NOMO-1 (cell line): ENCODE data around the gene SPARCL1.
"Not testable (repeated sequence)": the region's sequence is repeated elsewhere in the genome, so short reads cannot be mapped to it uniquely, and the experiment has no call there.

Experiments used
- DNase-seq, 2 experiments: peaks; one replicate each; lab custom pipeline; 2025; ENCODE audit not compliant: unreplicated experiment in 2 of 2; lab: John Stamatoyannopoulos, UW

The SPARCL1 gene

GRCh38 chr4:87451537-87451936 lies 77.6 kb downstream of the SPARCL1 start:
- DNase-seq, result no peak

GRCh38 chr4:87446375-87446774 lies 82.8 kb downstream of the SPARCL1 start:
- not testable (repeated sequence) for DNase-seq

GRCh38 chr4:87445964-87446363 lies 83.2 kb downstream of the SPARCL1 start:
- no peak for DNase-seq

GRCh38 chr4:87444741-87445140 lies 84.4 kb downstream of the SPARCL1 start:
- DNase-seq, result no peak

GRCh38 chr4:87442889-87443288 lies 86.3 kb downstream of the SPARCL1 start:
- DNase-seq, result no peak

GRCh38 chr4:87433342-87433741 lies 95.8 kb downstream of the SPARCL1 start:
- DNase-seq, result no peak

GRCh38 chr4:87430038-87430437 lies 99.1 kb downstream of the SPARCL1 start:
- no peak for DNase-seq

GRCh38 chr4:87428979-87429378 lies 100.2 kb downstream of the SPARCL1 start:
- DNase-seq, result no peak

GRCh38 chr4:87427518-87427868 lies 101.7 kb downstream of the SPARCL1 start:
- no peak for DNase-seq

- DNase-seq, result no peak
Observed at GRCh38 chr4:87426865-87427517, 102.2 kb downstream of the SPARCL1 start.

GRCh38 chr4:87425711-87426110 lies 103.5 kb downstream of the SPARCL1 start:
- no peak for DNase-seq

GRCh38 chr4:87424099-87424543 lies 105.1 kb downstream of the SPARCL1 start:
- DNase-seq, result not testable (repeated sequence)
